HepG2 (cell line): ENCODE measurements around the gene HRH3. TPM values are rescaled to one million over a fixed set of nuclear protein-coding genes. Genes with fewer than 3 reads are reported as not detected.

Source experiments
- ATAC-seq: fragments of 200-7000 bp; cut with Tn5 transposase; 3 replicates; pipeline ENCODE4 v1.9.1; 2020; ENCODE audit warnings: mild to moderate bottlenecking, moderate library complexity
- BruUV-seq: library from RNA; stranded (reverse); fragments of 400-500 nt; replicated peaks from 2 replicates; lab custom pipeline; 2021; lab: Mats Ljungman, UMichigan
- CTCF ChIA-PET: fragments of 300-600 bp; formaldehyde crosslinking; extraction: SDS; loops from one replicate; lab custom pipeline; 2021; ENCODE audit warnings: low total read pairs, inconsistent platforms, low intra/inter-chr PET ratio; lab: Yijun Ruan, JAX
- POLR2A ChIA-PET: fragments of 350-600 bp; sonication (Branson Sonifier 250); formaldehyde crosslinking; loops from one replicate; lab custom pipeline; 2020; ENCODE audit warnings: antibody characterized with exemption, inconsistent platforms; lab: Yijun Ruan, JAX
- DNase-seq: peaks from one replicate; pipeline ENCODE4 v3.0.0-alpha.2; 2015; ENCODE audit warnings: low spot score
- FAIRE-seq: peaks from 3 replicates; lab custom pipeline; 2011; peaks lifted over from hg19 to GRCh38; lab: Jason Lieb, UNC
- H2AFZ ChIP-seq: one replicate; pipeline ENCODE4 v1.6.1; 2011; ENCODE audit warnings: low read length, inconsistent platforms
- H3K27ac ChIP-seq: fragments of 300-600 bp; 3 replicates; pipeline ENCODE4 v1.8.0; 2011; ENCODE audit warnings: mixed run types, mild to moderate bottlenecking, mixed read lengths, low read length, inconsistent platforms; ENCODE audit not compliant: insufficient read depth; ENCODE audit errors: extremely low read length
- H3K27me3 ChIP-seq, 2 experiments: fragments of 200-600 bp in 1 of 2; 2 replicates in 1 of 2; 3 replicates in 1 of 2; pipeline versions ENCODE4 v1.6.0 to v1.8.0; 2011; ENCODE audit warnings: low read length in 2 of 2, mild to moderate bottlenecking in 2 of 2, moderate library complexity in 2 of 2, inconsistent platforms in 1 of 2; ENCODE audit not compliant: insufficient read depth in 2 of 2, control insufficient read depth in 1 of 2
- H3K36me3 ChIP-seq, 2 experiments: fragments of 200-600 bp in 1 of 2; replicated peaks in 1 of 2; 2 replicates in 1 of 2; 3 replicates in 1 of 2; pipeline versions ENCODE4 v1.5.1 to v1.8.0; 2011; ENCODE audit warnings: low read length in 2 of 2, inconsistent platforms in 1 of 2; ENCODE audit not compliant: insufficient read depth in 2 of 2, control insufficient read depth in 1 of 2
- H3K4me1 ChIP-seq: 2 replicates; pipeline ENCODE4 v1.5.1; 2012; ENCODE audit warnings: low read length, inconsistent platforms; ENCODE audit not compliant: insufficient read depth
- H3K4me2 ChIP-seq: 2 replicates; pipeline ENCODE4 v1.6.0; 2011; ENCODE audit warnings: low read depth, low read length, inconsistent platforms
- H3K4me3 ChIP-seq, 3 experiments: fragments of 200-600 bp in 1 of 3; sonication (generic), shearing (Covaris generic) in 1 of 3; replicated peaks in 1 of 3; 2 replicates each; pipeline ENCODE4 v1.5.1; 2011 to 2016; ENCODE audit warnings: low read length in 3 of 3, inconsistent platforms in 2 of 3, low read depth in 2 of 3, mild to moderate bottlenecking in 2 of 3, control low read depth in 1 of 3, mixed read lengths in 1 of 3; ENCODE audit not compliant: insufficient read depth in 1 of 3
- H3K79me2 ChIP-seq: one replicate; pipeline ENCODE4 v1.6.1; 2011; ENCODE audit warnings: low read length, inconsistent platforms; ENCODE audit not compliant: insufficient read depth
- H3K9ac ChIP-seq: 2 replicates; pipeline ENCODE4 v1.6.0; 2011; ENCODE audit warnings: mild to moderate bottlenecking, low read depth, low read length, inconsistent platforms; ENCODE audit not compliant: insufficient read depth
- H3K9me3 ChIP-seq: 2 replicates; pipeline ENCODE4 v1.5.1; 2012; ENCODE audit warnings: mild to moderate bottlenecking, low read length
- H4K20me1 ChIP-seq: 2 replicates; pipeline ENCODE4 v1.6.0; 2011; ENCODE audit warnings: inconsistent platforms, mild to moderate bottlenecking, low read length, moderate library complexity; ENCODE audit not compliant: insufficient read depth
- BCL6 ChIP-seq: IDR thresholded peaks from 2 replicates; pipeline ENCODE4 v1.6.1; 2016; ENCODE audit warnings: missing genetic modification reagents, missing compliant biosample characterization
- ETV6 ChIP-seq: sonication (generic); formaldehyde crosslinking; conservative IDR thresholded peaks from 2 replicates; pipeline ENCODE4 v1.4.0; 2020; ENCODE audit warnings: missing genetic modification reagents
- HOXA3 ChIP-seq: sonication (generic); formaldehyde crosslinking; IDR thresholded peaks from 2 replicates; pipeline ENCODE4 v1.5.0; 2020; ENCODE audit warnings: missing genetic modification reagents
- MLX ChIP-seq: IDR thresholded peaks from 2 replicates; pipeline ENCODE4 v1.6.1; 2016
- NR0B2 ChIP-seq: sonication (generic); formaldehyde crosslinking; IDR thresholded peaks from 2 replicates; pipeline ENCODE4 v1.4.0; 2020; ENCODE audit warnings: mild to moderate bottlenecking, missing genetic modification reagents
- POLR2A ChIP-seq, 2 experiments: IDR thresholded peaks; 2 replicates each; pipeline ENCODE4 v1.6.1; 2011; ENCODE audit warnings: low read depth in 2 of 2, low read length in 2 of 2, mild to moderate bottlenecking in 1 of 2, moderate library complexity in 1 of 2; ENCODE audit not compliant: insufficient read depth in 1 of 2
- SIN3A ChIP-seq: IDR thresholded peaks from 2 replicates; pipeline ENCODE4 v1.6.1; 2011; ENCODE audit warnings: low read depth, mild to moderate bottlenecking, control low read depth, low read length, borderline replicate concordance
- TBX2 ChIP-seq: sonication (generic); formaldehyde crosslinking; IDR thresholded peaks from 2 replicates; pipeline ENCODE4 v1.5.0; 2020; ENCODE audit warnings: missing genetic modification reagents, mild to moderate bottlenecking, borderline replicate concordance
- ZBTB14 ChIP-seq: sonication (generic); formaldehyde crosslinking; IDR thresholded peaks from 2 replicates; pipeline ENCODE4 v1.4.0; 2020; ENCODE audit warnings: missing genetic modification reagents
- ZIK1 ChIP-seq: sonication (generic); formaldehyde crosslinking; IDR thresholded peaks from 2 replicates; pipeline ENCODE4 v1.5.0; 2020; ENCODE audit warnings: mild to moderate bottlenecking, low read depth, missing genetic modification reagents, borderline replicate concordance
- ZNF33B ChIP-seq: sonication (generic); formaldehyde crosslinking; IDR thresholded peaks from 2 replicates; pipeline ENCODE4 v1.5.1; 2020; ENCODE audit warnings: mild to moderate bottlenecking, missing genetic modification reagents
- WGBS: methylation state at CpG from one replicate; pipeline ENCODE4 v1.1.6; 2017; ENCODE audit warnings: low lambda C conversion rate; 5-methylcytosine and 5-hydroxymethylcytosine counted together
- in situ Hi-C: cut with HindIII; loops from 2 replicates; pipeline ENCODE4 v1.10.0; 2017; ENCODE audit warnings: low pct_unique_long_range_greater_than_20kb; ENCODE audit not compliant: extremely low pct_ligation_motif_present
- intact Hi-C: fragments of 100-400 bp; cut with micrococcal nuclease; formaldehyde crosslinking; loops from one replicate; pipeline ENCODE4 v1.10.0; 2022; ENCODE audit not compliant: unreplicated experiment
- polyA plus RNA-seq, 8 experiments: library from polyadenylated mRNA; depleted of rRNA in 3 of 8; stranded (reverse) in 7 of 8; unstranded in 1 of 8; fragments of >200 nt; fragmentation: Illumina TruSeq in 4 of 8; extraction: Trizol in 4 of 8; gene quantifications; 2 replicates each; pipeline versions ENCODE4 v1.2.1 to v1.2.3, GENCODE V29; 2011 to 2016; ENCODE audit warnings: low read depth in 4 of 8, missing spikeins in 1 of 8, mixed read lengths in 1 of 8; ENCODE audit not compliant: insufficient read depth in 1 of 8
- total RNA-seq, 5 experiments: library from RNA; depleted of rRNA; stranded (reverse); fragments of >200 nt; fragmentation: Illumina TruSeq; extraction: Trizol; gene quantifications; 2 replicates each; pipeline ENCODE4 v1.2.3, GENCODE V29; 2016; ENCODE audit warnings: low read depth in 1 of 5
- TF ChIP-seq, protein P1 (sequence below): sonication (generic); formaldehyde crosslinking; IDR thresholded peaks from 2 replicates; pipeline ENCODE4 v1.4.0; 2020; ENCODE audit warnings: missing genetic modification reagents, borderline replicate concordance
- TF ChIP-seq, protein P2 (sequence below): sonication (generic); formaldehyde crosslinking; IDR thresholded peaks from 2 replicates; pipeline ENCODE4 v1.4.0; 2020; ENCODE audit warnings: low read depth, mild to moderate bottlenecking, missing genetic modification reagents
- TF ChIP-seq, protein P3 (sequence below): sonication (generic); formaldehyde crosslinking; IDR thresholded peaks from 2 replicates; pipeline ENCODE4 v1.4.0; 2020; ENCODE audit warnings: low read depth, mild to moderate bottlenecking, missing genetic modification reagents

The HRH3 gene
- total and polyA plus RNA-seq, 2 of the 13 experiments (the other 11 are each of a cell fraction or from before 2014, with no cell fraction given): 0.18 TPM; not detected in 1

- H3K36me3 ChIP-seq: no peaks in the 10 kb centered on the region
- WGBS: 13% methylated on average over 36 of the region's 37 CpGs
- H3K4me3 ChIP-seq: peak overlapping the region in 1 of 3 experiments; percentile 39; a peak in 1 of 6 replicates
- H3K4me2 ChIP-seq: peak overlapping the region; percentile 51
- no peak overlapping the region for H3K9ac ChIP-seq
- no peaks in the 10 kb centered on the region for H3K9me3 ChIP-seq
- intact Hi-C loops: no loop called here
- peaks cover 21% of the 10 kb centered on the region for H3K4me1 ChIP-seq
- no peaks in the 10 kb centered on the region for H3K79me2 ChIP-seq
- CTCF ChIA-PET: no interaction called here
- no TSS peak for BruUV-seq
- no peak overlapping the region for H2AFZ ChIP-seq
- peaks cover 6% of the 10 kb centered on the region; the same call in 1 of the 2 replicates for H4K20me1 ChIP-seq
- peak; percentile 46 for DNase-seq
- H3K27ac ChIP-seq: no peak overlapping the region
- ATAC-seq: peak; percentile 65
- in situ Hi-C loops: no loop called here
- H3K27me3 ChIP-seq: peaks cover 40 to 66% of the 10 kb centered on the region in 2 experiments
- FAIRE-seq: peak; percentile 26
- POLR2A ChIA-PET: no interaction called here
- TF ChIP-seq SIN3A (no peak), ZNF33B (CRISPR knock-in tag) (peak; percentile 71; the same call in 1 of the 2 replicates), ZBTB14 (CRISPR knock-in tag) (no peak), BCL6 (CRISPR knock-in tag) (no peak), TBX2 (CRISPR knock-in tag) (peak; percentile 28; the same call in 1 of the 2 replicates), MLX (CRISPR knock-in tag) (no peak), NR0B2 (CRISPR knock-in tag) (peak; percentile 69; the same call in 1 of the 2 replicates), HOXA3 (no peak), POLR2A (IDR thresholded peaks at IDR 0.05; ENCODE audit: insufficient read depth in 1 of 2, low read depth in 2 of 2, low read length in 2 of 2) (no peak), ETV6 (CRISPR knock-in tag) (no peak), ZIK1 (no peak)
- TF ChIP-seq, protein P1, sequence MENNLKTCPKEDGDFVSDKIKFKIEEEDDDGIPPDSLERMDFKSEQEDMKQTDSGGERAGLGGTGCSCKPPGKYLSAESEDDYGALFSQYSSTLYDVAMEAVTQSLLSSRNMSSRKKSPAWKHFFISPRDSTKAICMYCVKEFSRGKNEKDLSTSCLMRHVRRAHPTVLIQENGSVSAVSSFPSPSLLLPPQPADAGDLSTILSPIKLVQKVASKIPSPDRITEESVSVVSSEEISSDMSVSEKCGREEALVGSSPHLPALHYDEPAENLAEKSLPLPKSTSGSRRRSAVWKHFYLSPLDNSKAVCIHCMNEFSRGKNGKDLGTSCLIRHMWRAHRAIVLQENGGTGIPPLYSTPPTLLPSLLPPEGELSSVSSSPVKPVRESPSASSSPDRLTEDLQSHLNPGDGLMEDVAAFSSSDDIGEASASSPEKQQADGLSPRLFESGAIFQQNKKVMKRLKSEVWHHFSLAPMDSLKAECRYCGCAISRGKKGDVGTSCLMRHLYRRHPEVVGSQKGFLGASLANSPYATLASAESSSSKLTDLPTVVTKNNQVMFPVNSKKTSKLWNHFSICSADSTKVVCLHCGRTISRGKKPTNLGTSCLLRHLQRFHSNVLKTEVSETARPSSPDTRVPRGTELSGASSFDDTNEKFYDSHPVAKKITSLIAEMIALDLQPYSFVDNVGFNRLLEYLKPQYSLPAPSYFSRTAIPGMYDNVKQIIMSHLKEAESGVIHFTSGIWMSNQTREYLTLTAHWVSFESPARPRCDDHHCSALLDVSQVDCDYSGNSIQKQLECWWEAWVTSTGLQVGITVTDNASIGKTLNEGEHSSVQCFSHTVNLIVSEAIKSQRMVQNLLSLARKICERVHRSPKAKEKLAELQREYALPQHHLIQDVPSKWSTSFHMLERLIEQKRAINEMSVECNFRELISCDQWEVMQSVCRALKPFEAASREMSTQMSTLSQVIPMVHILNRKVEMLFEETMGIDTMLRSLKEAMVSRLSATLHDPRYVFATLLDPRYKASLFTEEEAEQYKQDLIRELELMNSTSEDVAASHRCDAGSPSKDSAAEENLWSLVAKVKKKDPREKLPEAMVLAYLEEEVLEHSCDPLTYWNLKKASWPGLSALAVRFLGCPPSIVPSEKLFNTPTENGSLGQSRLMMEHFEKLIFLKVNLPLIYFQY (CRISPR knock-in tag): no peak
- TF ChIP-seq, protein P2, sequence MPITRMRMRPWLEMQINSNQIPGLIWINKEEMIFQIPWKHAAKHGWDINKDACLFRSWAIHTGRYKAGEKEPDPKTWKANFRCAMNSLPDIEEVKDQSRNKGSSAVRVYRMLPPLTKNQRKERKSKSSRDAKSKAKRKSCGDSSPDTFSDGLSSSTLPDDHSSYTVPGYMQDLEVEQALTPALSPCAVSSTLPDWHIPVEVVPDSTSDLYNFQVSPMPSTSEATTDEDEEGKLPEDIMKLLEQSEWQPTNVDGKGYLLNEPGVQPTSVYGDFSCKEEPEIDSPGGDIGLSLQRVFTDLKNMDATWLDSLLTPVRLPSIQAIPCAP: no peak
- TF ChIP-seq, protein P3, sequence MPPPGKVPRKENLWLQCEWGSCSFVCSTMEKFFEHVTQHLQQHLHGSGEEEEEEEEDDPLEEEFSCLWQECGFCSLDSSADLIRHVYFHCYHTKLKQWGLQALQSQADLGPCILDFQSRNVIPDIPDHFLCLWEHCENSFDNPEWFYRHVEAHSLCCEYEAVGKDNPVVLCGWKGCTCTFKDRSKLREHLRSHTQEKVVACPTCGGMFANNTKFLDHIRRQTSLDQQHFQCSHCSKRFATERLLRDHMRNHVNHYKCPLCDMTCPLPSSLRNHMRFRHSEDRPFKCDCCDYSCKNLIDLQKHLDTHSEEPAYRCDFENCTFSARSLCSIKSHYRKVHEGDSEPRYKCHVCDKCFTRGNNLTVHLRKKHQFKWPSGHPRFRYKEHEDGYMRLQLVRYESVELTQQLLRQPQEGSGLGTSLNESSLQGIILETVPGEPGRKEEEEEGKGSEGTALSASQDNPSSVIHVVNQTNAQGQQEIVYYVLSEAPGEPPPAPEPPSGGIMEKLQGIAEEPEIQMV (CRISPR knock-in tag): no peak
These were observed 8.2 kb upstream of the HRH3 start for GRCh38 chr20:62227977-62228958.
